TTC549 (cell line): ENCODE results near the gene CYP46A1.
"Not testable (repeated sequence)": the region's sequence is repeated elsewhere in the genome, so short reads cannot be mapped to it uniquely, and the experiment has no call there.

Experiments used
- FAIRE-seq: peaks from 2 replicates; lab custom pipeline; 2012; peaks lifted over from hg19 to GRCh38; lab: Jason Lieb, UNC

CYP46A1 gene

GRCh38 chr14:99758872-99759545 lies 74.9 kb downstream of the CYP46A1 start:
- no peak for FAIRE-seq

GRCh38 chr14:99759546-99759925 lies 75.4 kb downstream of the CYP46A1 start:
- no peak for FAIRE-seq

GRCh38 chr14:99760817-99761216 lies 76.7 kb downstream of the CYP46A1 start:
- no peak for FAIRE-seq

DNA sequence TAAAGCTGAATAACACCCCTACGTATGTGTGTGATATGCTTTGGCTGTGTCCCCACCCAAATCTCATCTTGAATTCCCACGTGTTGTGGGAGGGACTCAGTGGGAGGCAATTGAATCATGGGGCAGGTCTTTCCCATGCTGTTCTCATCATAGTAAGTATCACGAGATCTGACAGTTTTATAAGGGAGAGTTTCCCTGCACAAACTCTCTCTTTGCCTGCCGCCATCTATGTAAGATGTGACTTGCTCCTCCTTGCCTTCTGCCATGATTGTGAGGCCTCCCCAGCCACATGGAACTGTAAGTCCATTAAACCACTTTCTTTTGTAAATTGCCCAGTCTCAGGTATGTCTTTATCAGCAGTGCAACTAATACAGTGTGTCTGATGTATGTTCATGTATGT lies 78.8 kb downstream of the CYP46A1 start:
- FAIRE-seq, result not testable (repeated sequence)

DNA sequence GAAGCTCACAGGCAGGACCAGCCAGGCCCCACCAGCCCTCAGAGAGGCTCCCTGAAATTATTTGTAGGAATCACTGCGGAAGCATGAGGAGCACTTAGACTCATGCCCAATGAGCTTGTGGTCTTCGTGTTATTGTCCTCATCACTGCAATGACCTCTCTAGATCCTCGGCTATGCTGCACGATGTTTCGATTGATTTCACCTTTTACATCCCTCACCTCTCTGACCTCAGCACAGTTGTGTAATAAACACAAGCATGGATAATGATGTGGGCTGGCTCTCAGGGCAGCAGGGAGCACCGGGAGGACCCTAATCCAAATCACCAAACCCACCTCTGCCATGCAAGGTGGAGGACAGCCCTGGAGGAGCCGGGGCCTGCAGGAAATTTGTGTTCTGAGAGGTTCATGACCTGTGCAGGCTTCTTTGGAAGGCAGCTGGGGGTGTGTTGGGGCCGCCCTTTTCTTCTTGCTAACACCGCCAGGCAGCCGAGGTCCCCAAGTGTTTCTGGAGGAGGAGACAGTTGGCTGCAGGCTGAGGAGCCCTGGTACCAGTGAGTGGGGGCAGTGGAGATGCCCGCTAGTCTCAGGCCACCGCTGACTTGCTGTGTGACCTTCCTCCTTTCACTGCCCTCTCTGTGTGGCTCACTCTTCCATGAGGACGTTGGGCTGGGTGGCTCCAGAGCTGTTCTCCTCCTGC lies 79.6 kb downstream of the CYP46A1 start:
- FAIRE-seq, result no peak

DNA sequence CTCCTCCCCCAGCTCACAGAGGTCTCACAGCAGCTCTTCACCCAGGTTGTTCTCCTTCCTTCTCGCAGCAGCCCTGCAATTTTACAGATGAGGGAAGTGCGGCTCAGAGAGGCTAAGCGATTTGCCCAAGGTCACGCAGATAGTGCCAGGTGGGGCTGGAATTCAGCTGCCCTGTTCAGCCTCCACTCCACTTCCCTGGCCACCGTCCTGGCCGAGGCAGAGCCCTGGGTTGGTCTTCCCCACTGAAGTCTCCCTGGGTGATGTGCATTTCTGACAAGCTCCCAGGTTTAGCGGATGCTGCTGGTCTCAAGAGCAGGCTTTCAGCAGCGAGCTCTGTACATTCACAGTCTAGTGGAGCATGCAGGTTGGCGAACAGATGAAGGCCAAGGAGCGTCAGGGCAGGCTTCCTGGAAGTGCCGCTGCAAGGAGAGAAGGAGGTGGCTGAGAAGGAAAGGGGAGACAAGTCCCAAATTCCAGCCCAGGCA lies 80.2 kb downstream of the CYP46A1 start:
- no peak for FAIRE-seq

- FAIRE-seq, result no peak
Measured at GRCh38 chr14:99768381-99768780, 84.3 kb downstream of the CYP46A1 start.

- FAIRE-seq, result no peak
Measured at GRCh38 chr14:99769123-99769522, 85.0 kb downstream of the CYP46A1 start.

DNA sequence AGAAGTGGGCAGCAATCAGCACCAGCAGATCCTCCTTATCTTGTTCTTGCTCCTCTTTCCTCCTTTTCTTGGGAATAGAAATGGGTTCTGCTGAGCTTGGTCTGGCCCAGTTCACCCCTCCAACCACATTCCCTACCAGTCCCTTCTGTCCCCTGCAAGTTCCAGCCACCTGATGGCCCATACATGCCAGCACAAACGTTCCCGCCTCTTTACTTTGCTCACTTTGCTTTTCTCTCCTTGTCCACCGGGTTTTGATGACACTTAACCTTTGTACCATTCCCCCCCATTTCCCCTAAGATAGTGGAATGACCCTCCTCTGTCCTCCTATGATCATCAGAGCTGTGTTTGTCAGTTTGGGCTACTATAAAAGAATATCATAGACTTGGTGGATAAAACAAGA lies 85.7 kb downstream of the CYP46A1 start:
- no peak for FAIRE-seq

- FAIRE-seq, result no peak
Measured at GRCh38 chr14:99772371-99773283, 88.5 kb downstream of the CYP46A1 start.

DNA sequence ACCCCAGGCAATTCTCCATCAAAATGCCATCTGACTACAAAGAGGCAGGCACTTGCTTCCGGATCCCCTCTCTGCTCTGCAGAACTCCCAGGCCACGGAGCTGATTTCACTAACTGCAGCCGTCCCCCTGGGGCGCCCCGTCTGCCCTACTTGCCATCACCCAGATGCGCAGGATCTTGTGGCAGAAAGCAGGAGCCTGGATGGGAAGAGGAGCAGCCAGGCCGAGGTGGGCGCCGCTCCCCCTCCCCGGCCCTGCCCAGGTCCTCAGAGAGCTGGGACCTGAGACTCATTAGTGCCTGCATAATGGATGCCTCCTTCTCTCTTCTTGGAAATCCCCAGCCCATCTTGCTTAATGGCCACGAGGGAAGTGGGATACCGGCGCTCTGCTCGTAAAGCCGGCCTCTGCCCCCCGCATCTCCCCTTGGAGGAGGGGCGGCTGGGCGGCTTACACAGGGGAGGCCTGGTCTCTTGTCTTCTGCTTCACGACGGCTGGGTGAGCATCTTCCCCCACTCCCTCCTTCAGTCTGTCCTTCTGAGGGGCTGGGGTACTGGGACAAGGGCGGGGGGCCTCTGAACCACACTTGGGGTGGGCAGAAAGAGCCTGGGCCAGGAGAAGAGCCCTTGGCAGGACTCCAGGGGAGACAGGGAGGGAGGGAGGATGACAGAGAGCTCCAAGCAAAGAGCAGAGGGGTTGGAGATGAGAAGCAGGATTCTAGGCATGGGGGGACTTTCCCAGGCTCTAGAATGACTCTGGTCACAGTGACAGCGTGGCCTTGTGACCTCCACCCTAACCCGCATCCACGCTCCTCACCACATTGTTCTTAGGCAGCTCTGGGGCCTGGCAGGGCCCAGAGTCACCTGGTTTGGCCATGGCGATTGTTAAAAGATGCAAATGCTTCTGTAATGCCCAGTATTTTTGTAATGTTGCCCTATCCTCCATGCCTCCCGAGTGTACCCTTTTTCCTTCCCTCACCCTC lies 89.7 kb downstream of the CYP46A1 start:
- no peak for FAIRE-seq

DNA sequence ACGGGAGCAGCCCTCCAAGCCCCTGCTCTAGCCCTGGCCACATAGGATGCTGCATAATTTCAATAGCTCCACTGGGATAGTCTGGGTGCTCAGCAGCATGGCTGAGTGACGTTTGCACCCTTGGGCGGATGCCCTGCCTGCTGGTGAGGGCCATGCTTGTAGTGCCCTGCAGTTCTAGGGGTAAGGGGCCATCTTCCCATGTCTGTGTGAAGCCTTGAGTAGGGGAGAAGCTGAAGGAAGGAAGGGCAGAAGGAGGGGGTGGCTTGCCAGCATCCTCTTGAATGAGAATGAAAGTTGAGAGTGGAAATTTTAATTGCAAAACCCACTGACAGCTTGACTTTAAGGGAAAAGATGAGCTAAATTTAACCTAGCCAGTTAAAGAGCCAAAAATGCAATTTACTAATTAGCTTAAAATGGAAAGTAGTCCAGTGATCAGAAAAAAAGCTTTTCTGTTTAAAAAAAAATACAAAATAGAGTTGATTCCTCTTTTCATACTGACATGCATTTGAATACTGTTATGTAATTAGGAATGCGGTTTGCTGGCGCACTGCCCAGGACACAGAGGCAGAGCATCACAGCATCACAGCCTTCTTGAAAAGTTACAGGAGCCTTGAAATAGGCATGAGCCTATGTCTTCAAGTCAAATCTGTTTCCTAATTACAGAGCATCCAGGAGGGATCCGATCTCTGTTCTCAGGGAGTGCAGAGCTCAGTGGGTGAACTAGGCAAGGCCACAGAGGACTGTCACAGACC lies 90.6 kb downstream of the CYP46A1 start:
- FAIRE-seq, result no peak

DNA sequence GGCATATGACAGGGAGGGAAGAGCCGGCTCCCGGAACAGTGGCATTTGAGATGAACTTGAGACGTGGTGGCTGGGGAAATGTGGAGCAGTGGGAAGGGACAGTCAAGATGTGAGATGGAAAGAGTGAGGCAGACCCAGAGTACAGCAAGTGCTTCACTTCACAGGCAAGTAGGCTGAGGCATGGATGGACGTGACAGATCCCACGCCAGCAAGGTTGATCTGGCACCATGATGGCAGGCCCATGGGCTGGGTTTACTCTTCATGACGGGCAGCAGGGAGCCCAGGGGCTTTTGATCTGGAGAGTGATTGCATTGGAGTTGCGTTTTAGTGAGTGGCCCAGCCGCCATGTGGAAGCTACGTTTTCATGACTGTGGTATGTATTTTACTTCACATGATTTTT lies 91.3 kb downstream of the CYP46A1 start:
- FAIRE-seq, result no peak
